Fibroblast of the aortic adventitia (primary cell): ENCODE measurements around the gene LRCH1. TPM values are rescaled to one million over a fixed set of nuclear protein-coding genes. Genes with fewer than 3 reads are reported as not detected.

Experiments
- DNase-seq: peaks from one replicate; pipeline ENCODE4 v3.0.0-alpha.2; 2010; ENCODE audit warnings: low read depth
- H3K4me3 ChIP-seq: 2 replicates; pipeline ENCODE4 v1.5.1; 2011; ENCODE audit warnings: low read depth, mild to moderate bottlenecking, control low read depth, low read length, moderate library complexity
- total RNA-seq: library from RNA; depleted of rRNA; stranded (reverse); fragments of >200 nt; gene quantifications from 2 replicates; pipeline ENCODE4 v1.2.3, GENCODE V29; 2012; ENCODE audit warnings: low replicate concordance
- TF ChIP-seq, protein P1 (sequence below): IDR thresholded peaks from 2 replicates; pipeline ENCODE4 v1.5.1; 2011; ENCODE audit warnings: mild to moderate bottlenecking, low read length, control low read depth, inconsistent platforms; ENCODE audit not compliant: insufficient read depth

LRCH1 gene
- total RNA-seq, 1 donor: 9.5 TPM

DNA sequence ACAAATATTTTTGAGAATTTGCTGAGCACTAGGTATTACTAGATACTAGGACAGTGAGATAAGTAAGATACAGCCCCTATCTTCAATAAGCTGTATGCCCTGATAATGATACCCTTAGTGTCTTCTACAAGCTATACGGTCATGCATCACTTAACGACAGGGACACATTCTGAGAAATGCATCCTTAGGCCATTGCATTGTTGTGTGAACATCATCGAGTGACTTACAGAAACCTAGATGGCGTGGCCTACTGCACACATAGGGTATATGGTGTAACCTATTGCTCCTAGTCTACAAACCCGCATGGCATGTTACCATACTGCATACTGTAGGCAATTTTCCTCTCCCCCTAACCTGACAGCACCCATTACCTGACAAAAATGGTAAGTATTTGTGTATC is 64.9 kb downstream of the LRCH1 start:
- DNase-seq: no peak
- TF ChIP-seq, protein P1, sequence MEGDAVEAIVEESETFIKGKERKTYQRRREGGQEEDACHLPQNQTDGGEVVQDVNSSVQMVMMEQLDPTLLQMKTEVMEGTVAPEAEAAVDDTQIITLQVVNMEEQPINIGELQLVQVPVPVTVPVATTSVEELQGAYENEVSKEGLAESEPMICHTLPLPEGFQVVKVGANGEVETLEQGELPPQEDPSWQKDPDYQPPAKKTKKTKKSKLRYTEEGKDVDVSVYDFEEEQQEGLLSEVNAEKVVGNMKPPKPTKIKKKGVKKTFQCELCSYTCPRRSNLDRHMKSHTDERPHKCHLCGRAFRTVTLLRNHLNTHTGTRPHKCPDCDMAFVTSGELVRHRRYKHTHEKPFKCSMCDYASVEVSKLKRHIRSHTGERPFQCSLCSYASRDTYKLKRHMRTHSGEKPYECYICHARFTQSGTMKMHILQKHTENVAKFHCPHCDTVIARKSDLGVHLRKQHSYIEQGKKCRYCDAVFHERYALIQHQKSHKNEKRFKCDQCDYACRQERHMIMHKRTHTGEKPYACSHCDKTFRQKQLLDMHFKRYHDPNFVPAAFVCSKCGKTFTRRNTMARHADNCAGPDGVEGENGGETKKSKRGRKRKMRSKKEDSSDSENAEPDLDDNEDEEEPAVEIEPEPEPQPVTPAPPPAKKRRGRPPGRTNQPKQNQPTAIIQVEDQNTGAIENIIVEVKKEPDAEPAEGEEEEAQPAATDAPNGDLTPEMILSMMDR: no peak
- no peak overlapping the region for H3K4me3 ChIP-seq

DNA sequence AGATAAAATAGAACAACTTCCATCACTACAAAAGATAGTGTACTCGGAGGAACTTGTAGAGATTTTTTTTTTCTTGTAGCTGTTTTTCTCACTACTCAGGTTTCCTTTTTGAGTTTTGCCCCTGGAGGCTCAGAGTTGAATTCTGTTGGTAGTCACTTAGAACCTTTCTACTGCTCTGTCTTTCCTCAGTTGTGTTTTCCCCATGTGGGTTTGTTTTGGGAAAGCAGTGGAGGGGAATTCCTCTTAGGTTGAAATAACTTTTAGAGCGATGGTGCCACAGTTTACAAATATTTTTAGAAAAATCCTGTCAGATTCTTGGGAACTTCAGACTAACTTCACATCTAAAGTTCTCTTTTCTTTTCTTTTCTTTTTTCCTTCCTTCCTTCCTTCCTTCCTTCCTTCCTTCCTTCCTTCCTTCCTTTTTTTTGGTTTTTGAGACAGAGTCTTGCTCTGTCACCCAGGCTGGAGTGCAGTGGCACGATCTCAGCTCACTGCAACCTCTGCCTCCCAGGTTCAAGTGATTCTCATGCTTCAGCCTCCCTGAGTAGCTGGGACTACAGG is 65.8 kb downstream of the LRCH1 start:
- no peak overlapping the region for H3K4me3 ChIP-seq
- no peak for DNase-seq
- TF ChIP-seq, protein P1: no peak

DNA sequence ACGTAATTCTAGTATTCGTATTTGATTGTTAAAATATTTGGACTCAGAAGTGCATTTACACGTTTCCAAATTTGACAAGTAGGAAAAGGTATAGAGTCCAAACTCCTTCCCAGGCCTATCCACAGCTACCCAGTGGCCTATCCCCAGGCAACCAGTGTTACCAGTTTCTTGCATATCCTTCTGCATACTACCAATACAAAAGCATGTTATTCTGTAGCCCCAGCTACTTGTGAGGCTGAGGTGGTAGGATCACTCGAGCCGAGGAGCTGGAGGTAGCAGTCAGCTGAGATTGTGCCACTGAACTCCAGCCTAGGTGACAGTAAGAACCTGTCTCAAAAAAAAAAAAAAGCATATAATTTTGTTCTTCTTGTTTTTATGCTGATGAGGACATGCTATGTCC is 67.1 kb downstream of the LRCH1 start:
- H3K4me3 ChIP-seq: no peak overlapping the region
- no peak for DNase-seq
- TF ChIP-seq, protein P1: no peak

DNA sequence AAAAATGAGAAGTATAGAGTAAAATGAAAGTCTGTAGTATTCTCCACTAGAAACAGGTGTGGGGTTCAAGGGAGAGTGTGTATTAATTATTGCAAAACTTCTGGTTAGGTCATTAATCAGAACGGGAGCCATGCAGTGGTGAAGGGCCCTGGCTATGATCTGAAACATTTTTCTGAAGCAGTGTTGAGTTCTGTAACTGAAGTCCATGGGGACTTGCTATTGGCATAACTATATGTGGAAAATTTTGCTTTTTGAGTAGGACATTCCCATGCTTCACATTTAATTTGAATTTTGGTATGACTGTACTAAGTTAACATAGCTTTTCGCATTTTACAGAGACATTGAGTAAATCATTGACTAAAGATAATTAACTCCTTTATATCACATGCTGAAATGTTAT is 67.5 kb downstream of the LRCH1 start:
- no peak overlapping the region for H3K4me3 ChIP-seq
- TF ChIP-seq, protein P1: no peak
- no peak for DNase-seq

DNA sequence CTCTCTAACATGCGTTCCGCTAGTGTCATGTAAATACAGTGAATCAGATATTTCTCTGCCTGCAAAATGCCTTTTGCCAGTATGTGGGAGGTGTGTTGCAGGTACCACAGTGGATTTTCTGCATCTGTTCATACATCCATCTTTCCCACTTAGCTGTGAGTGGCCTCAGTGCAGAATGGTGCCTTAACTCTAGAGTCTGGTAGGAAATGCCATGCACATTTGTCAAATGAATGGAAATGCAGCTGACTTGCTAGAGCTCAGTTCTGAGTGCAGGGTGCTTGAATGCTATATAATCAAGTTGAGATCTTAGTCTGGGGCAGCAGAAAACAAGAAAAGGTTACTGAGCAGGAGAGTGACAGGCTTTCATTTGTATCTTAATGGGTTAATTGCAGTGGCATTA is 68.2 kb downstream of the LRCH1 start:
- DNase-seq: no peak
- no peak overlapping the region for H3K4me3 ChIP-seq
- TF ChIP-seq, protein P1: no peak

DNA sequence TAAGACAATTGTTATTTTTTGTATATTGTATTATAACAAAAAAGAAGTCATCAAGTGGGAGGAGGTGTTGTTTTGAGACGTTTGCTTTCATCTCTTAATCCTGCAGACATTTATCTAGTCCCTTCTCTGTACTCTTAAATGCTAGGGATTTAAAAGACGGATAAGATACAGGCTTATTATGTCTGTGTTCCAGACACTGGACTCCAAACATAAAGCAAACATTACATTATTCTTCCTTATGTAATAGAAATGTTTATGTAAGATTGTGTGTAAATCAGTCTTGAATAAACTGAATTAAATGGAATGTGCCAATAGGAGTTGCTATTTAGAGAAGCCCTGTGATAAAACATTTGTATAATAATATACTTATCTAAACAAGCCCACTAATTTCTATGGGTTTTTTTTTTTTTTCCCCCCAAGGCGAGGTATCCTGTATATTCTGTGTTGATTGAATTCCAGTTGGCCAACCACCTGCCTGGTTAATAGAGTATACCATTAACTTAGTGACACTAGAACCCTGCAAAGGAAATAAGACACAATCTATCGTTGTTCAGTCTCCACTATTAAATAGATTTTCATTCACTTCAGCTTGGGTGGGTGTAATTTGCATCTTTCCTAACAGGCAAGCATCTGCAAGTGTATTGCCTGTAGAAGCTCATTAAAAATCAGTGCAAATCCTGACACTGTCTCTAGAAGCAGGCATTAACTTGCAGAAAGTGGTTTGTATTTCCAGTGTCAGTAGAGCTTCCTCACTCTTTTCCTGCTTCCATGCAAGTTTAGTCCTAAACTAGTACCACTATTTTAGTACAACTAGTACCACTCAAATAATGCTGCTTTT is 69.0 kb downstream of the LRCH1 start:
- TF ChIP-seq, protein P1: no peak
- no peak for DNase-seq
- no peak overlapping the region for H3K4me3 ChIP-seq
